ENCODE results near the gene BABAM2. TPM values are rescaled to one million over a fixed set of nuclear protein-coding genes. Genes with fewer than 3 reads are reported as not detected.

The BABAM2 gene
- total and polyA plus RNA-seq, 9 of the 15 experiments (the other 6 are each of a cell fraction or from before 2014, with no cell fraction given) = 10.9 to 37.4 (median 25.6) TPM

- TF ChIP-seq CBX3 (IDR thresholded peaks at IDR 0.05; ENCODE audit: borderline replicate concordance in 1 of 2, low read length in 2 of 2) (peak in 1 of 2 experiments; percentile 53; a peak in 1 of 3 replicates), ZNF324 (CRISPR knock-in tag; IDR thresholded peaks at IDR 0.05) (peak; percentile 94), HOMEZ (CRISPR knock-in tag; IDR thresholded peaks at IDR 0.05) (no peak), NUFIP1 (IDR thresholded peaks at IDR 0.05; ENCODE audit: partially characterized antibody) (no peak), THRAP3 (IDR thresholded peaks at IDR 0.05; ENCODE audit: borderline replicate concordance) (no peak), PBX2 (CRISPR knock-in tag; IDR thresholded peaks at IDR 0.05; ENCODE audit: low read depth) (no peak), PBX2 (tag; conservative IDR thresholded peaks at IDR 0.05; ENCODE audit: low read depth) (no peak), FOXP1 (CRISPR knock-in tag; IDR thresholded peaks at IDR 0.05) (no peak), HDGF (IDR thresholded peaks at IDR 0.05) (no peak), JUN (IDR thresholded peaks at IDR 0.05; ENCODE audit: borderline replicate concordance, low read depth, low read length) (no peak), JUN (CRISPR knock-in tag; IDR thresholded peaks at IDR 0.05; ENCODE audit: borderline replicate concordance) (no peak), ZNF445 (CRISPR knock-in tag; IDR thresholded peaks at IDR 0.05; ENCODE audit: low read depth) (peak; percentile 70; the same call in 1 of the 2 replicates), ZNF311 (CRISPR knock-in tag; IDR thresholded peaks at IDR 0.05) (no peak)
Observed at GRCh38 chr2:28305202-28305601, 414.7 kb downstream of the BABAM2 start (continued).
